GM23248 (cell line): ENCODE results near the gene AFAP1.

Source experiments
- EZH2 ChIP-seq: fragments of 200-600 bp; sonication (generic); IDR thresholded peaks from 2 replicates; pipeline ENCODE4 v1.6.1; 2018; ENCODE audit warnings: antibody characterized with exemption, mild to moderate bottlenecking; ENCODE audit not compliant: insufficient read depth, poor library complexity, severe bottlenecking
- EZH2phosphoT487 ChIP-seq: fragments of 200-600 bp; sonication (generic); IDR thresholded peaks from 2 replicates; pipeline ENCODE4 v1.6.1; 2018; ENCODE audit warnings: antibody characterized with exemption, moderate library complexity, mild to moderate bottlenecking, low read depth; ENCODE audit not compliant: insufficient read depth

DNA sequence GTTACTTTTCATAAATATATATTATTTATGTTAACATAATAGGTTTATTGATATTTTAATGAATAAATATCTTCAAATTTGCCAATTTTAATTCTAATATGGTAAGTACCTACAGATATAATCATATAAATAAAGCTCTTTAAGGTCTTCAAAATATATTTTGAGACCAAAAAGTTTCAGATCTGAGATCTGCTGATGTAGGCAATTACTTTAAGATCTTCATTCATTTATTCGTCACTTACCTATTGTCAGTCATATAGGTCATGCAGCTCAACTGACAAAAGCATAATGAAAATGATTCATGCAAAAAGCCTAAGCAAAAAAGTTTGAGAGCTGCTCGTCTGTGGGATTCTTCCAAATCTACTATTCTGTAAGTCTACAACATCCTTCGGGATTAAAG lies 64.8 kb downstream of the AFAP1 start:
- TF ChIP-seq EZH2phosphoT487 (no peak), EZH2 (no peak)
